K562 (cell line): Measurements from ENCODE around the gene PRODH. TPM values are rescaled to one million over a fixed set of nuclear protein-coding genes. Genes with fewer than 3 reads are reported as not detected.

Source experiments
- ATF1 ChIP-seq, 2 experiments: fragments of 450-650 bp in 1 of 2; IDR thresholded peaks; 2 replicates each; pipeline ENCODE4 v1.6.1; 2016; ENCODE audit warnings: missing compliant biosample characterization in 1 of 2, missing genetic modification characterization in 1 of 2
- JUNB ChIP-seq: fragments of 450-650 bp; formaldehyde crosslinking; conservative IDR thresholded peaks from 2 replicates; pipeline ENCODE4 v1.4.0; 2020; ENCODE audit warnings: mild to moderate bottlenecking
- PTRF ChIP-seq: fragments of 450-650 bp; IDR thresholded peaks from 2 replicates; pipeline ENCODE4 v1.6.1; 2016; ENCODE audit warnings: mild to moderate bottlenecking, missing genetic modification characterization, missing compliant biosample characterization
- RBM39 ChIP-seq: fragments of 200-400 bp; formaldehyde crosslinking; optimal IDR thresholded peaks from 2 replicates; pipeline ENCODE3; 2018; ENCODE audit warnings: low read depth, low read length
- SUPT5H ChIP-seq: fragments of 450-650 bp; IDR thresholded peaks from 2 replicates; pipeline ENCODE4 v1.6.1; 2016
- TCF7L2 ChIP-seq: fragments of 150-350 bp; IDR thresholded peaks from 2 replicates; pipeline ENCODE4 v1.6.1; 2016; ENCODE audit warnings: low read depth, mild to moderate bottlenecking, low read length, moderate library complexity
- polyA plus RNA-seq, 8 experiments: library from polyadenylated mRNA; depleted of rRNA in 4 of 8; stranded (reverse) in 5 of 8; unstranded in 3 of 8; fragments of >200 nt; fragmentation: Nextera tagmentation in 2 of 8; fragmentation: Illumina TruSeq in 1 of 8; extraction: Ambion mirVana in 2 of 8; extraction: Trizol in 1 of 8; gene quantifications; 2 replicates each; pipeline versions ENCODE4 v1.2.1 to v1.2.3, GENCODE V29; 2011 to 2014; ENCODE audit warnings: inconsistent platforms in 1 of 8, missing spikeins in 1 of 8
- total RNA-seq, 7 experiments: library from RNA; depleted of rRNA in 6 of 7; stranded (reverse); fragments of >200 nt in 6 of 7; fragmentation: Illumina TruSeq in 2 of 7; extraction: Trizol in 2 of 7; gene quantifications; 2 replicates each; pipeline versions ENCODE4 v1.2.1 to v1.2.3, GENCODE V29; 2011 to 2021; ENCODE audit warnings: low replicate concordance in 1 of 7
- TF ChIP-seq, protein P1 (sequence below): fragments of 150-350 bp; IDR thresholded peaks from 2 replicates; pipeline ENCODE4 v1.6.1; 2014; ENCODE audit warnings: low read depth, mild to moderate bottlenecking, low read length, borderline replicate concordance
- TF ChIP-seq, protein P2 (sequence below): fragments of 450-650 bp; IDR thresholded peaks from 2 replicates; pipeline ENCODE4 v1.6.1; 2016; ENCODE audit warnings: low read depth
- TF ChIP-seq, protein P3 (sequence below), 2 experiments: fragments of 450-650 bp; IDR thresholded peaks; 2 replicates each; pipeline ENCODE4 v1.6.1; 2016

Gene PRODH
- total and polyA plus RNA-seq, 9 of the 15 experiments (the other 6 are each of a cell fraction or from before 2014, with no cell fraction given) = 0.07 to 0.11 TPM; not detected in 7

DNA sequence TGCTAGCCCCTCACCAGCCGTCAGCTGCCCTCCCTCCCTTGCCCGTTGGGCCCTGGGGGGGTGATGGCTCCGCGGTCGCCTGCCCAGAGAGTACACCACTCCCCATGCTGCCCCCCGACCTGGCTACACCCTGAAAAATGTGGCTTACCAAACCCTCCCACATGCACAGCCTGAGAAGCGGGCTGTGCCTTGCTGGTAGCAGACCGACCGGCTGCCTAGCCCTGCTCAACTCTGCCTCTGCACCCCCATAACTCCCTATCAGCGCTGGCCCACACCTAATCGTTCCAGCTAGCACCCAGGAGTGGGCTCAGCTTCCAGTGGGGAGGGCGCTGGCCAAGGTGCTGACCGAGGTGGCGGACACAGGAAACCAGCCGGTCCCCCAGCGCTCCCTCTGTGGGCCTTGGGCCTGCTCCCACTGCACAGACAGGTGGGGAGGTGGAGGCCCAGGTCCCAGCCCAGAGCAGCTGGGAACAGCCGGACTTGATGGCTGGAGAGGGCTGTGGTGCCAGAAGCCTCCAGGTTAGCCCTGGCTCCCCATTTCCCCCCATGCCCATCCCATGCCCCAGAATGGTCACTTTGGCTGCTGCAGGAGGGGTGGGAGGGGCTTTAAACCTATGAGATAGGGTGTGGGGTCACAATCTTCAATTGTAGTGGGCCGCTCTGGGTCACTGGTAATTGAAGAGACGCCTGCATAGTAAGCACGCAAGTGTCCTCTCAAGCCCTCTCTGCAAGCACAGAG is 32.1 kb upstream of the PRODH start (continued):
- no peak for TF ChIP-seq JUNB (CRISPR knock-in tag)
- TF ChIP-seq RBM39 = no peak
- TF ChIP-seq PTRF (tag) = no peak
- TF ChIP-seq SUPT5H = no peak
- TF ChIP-seq TCF7L2 = no peak
- no peak for TF ChIP-seq ATF1 (CRISPR knock-in tag; IDR thresholded peaks at IDR 0.05)
- no peak for TF ChIP-seq ATF1 (tag; IDR thresholded peaks at IDR 0.05)
- TF ChIP-seq, protein P1, sequence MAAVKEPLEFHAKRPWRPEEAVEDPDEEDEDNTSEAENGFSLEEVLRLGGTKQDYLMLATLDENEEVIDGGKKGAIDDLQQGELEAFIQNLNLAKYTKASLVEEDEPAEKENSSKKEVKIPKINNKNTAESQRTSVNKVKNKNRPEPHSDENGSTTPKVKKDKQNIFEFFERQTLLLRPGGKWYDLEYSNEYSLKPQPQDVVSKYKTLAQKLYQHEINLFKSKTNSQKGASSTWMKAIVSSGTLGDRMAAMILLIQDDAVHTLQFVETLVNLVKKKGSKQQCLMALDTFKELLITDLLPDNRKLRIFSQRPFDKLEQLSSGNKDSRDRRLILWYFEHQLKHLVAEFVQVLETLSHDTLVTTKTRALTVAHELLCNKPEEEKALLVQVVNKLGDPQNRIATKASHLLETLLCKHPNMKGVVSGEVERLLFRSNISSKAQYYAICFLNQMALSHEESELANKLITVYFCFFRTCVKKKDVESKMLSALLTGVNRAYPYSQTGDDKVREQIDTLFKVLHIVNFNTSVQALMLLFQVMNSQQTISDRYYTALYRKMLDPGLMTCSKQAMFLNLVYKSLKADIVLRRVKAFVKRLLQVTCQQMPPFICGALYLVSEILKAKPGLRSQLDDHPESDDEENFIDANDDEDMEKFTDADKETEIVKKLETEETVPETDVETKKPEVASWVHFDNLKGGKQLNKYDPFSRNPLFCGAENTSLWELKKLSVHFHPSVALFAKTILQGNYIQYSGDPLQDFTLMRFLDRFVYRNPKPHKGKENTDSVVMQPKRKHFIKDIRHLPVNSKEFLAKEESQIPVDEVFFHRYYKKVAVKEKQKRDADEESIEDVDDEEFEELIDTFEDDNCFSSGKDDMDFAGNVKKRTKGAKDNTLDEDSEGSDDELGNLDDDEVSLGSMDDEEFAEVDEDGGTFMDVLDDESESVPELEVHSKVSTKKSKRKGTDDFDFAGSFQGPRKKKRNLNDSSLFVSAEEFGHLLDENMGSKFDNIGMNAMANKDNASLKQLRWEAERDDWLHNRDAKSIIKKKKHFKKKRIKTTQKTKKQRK = no peak
- TF ChIP-seq, protein P2, sequence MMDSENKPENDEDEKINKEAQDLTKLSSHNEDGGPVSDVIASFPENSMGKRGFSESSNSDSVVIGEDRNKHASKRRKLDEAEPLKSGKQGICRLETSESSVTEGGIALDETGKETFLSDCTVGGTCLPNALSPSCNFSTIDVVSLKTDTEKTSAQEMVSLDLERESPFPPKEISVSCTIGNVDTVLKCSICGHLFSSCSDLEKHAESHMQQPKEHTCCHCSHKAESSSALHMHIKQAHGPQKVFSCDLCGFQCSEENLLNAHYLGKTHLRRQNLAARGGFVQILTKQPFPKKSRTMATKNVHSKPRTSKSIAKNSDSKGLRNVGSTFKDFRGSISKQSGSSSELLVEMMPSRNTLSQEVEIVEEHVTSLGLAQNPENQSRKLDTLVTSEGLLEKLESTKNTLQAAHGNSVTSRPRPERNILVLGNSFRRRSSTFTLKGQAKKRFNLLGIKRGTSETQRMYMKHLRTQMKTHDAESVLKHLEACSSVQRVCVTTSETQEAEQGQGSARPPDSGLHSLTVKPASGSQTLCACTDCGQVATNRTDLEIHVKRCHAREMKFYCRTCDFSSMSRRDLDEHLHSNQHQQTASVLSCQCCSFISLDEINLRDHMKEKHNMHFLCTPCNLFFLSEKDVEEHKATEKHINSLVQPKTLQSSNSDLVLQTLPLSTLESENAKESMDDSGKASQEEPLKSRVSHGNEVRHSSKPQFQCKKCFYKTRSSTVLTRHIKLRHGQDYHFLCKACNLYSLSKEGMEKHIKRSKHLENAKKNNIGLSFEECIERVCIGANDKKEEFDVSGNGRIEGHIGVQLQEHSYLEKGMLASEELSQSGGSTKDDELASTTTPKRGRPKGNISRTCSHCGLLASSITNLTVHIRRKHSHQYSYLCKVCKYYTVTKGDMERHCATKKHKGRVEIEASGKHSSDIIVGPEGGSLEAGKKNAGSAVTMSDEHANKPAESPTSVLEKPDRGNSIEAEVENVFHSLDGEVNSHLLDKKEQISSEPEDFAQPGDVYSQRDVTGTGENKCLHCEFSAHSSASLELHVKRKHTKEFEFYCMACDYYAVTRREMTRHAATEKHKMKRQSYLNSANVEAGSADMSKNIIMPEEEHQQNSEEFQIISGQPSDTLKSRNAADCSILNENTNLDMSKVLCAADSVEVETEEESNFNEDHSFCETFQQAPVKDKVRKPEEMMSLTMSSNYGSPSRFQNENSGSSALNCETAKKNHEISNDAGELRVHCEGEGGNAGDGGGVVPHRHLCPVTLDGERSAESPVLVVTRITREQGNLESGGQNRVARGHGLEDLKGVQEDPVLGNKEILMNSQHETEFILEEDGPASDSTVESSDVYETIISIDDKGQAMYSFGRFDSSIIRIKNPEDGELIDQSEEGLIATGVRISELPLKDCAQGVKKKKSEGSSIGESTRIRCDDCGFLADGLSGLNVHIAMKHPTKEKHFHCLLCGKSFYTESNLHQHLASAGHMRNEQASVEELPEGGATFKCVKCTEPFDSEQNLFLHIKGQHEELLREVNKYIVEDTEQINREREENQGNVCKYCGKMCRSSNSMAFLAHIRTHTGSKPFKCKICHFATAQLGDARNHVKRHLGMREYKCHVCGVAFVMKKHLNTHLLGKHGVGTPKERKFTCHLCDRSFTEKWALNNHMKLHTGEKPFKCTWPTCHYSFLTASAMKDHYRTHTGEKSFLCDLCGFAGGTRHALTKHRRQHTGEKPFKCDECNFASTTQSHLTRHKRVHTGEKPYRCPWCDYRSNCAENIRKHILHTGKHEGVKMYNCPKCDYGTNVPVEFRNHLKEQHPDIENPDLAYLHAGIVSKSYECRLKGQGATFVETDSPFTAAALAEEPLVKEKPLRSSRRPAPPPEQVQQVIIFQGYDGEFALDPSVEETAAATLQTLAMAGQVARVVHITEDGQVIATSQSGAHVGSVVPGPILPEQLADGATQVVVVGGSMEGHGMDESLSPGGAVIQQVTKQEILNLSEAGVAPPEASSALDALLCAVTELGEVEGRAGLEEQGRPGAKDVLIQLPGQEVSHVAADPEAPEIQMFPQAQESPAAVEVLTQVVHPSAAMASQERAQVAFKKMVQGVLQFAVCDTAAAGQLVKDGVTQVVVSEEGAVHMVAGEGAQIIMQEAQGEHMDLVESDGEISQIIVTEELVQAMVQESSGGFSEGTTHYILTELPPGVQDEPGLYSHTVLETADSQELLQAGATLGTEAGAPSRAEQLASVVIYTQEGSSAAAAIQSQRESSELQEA = no peak
- TF ChIP-seq, protein P3, sequence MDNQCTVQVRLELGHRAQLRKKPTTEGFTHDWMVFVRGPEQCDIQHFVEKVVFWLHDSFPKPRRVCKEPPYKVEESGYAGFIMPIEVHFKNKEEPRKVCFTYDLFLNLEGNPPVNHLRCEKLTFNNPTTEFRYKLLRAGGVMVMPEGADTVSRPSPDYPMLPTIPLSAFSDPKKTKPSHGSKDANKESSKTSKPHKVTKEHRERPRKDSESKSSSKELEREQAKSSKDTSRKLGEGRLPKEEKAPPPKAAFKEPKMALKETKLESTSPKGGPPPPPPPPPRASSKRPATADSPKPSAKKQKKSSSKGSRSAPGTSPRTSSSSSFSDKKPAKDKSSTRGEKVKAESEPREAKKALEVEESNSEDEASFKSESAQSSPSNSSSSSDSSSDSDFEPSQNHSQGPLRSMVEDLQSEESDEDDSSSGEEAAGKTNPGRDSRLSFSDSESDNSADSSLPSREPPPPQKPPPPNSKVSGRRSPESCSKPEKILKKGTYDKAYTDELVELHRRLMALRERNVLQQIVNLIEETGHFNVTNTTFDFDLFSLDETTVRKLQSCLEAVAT (IDR thresholded peaks at IDR 0.05) = no peak
